ENCODE results near the gene NEK9.

Gene NEK9

DNA sequence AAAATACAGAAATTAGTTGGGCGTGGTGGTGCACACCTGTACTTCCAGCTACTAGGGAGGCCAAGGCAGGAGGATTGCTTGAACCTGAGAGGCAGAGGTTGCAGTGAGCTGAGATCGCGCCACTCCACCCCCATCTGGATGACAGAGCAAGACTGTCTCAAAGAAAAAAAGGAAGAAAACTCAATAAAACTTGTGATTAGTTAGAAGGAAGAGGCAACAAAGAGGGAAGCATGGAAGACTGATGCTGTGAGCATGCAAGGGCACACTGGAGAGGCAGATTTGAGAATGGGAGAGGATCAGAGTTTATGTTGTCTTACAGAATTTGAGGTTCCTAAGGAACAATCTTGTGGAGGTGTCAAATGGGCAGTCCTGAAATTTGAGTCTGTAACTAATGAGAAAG is 60.2 kb downstream of the NEK9 start:
- Histone ChIP-seq H3K27ac (ENCODE audit: low read depth, low read length) (no peak overlapping the region), H3K4me1 (ENCODE audit: insufficient read depth, low read length) (peaks cover 8% of the 10 kb centered on the region), H3K4me3 (ENCODE audit: low read length) (no peak overlapping the region), H3K9me3 (ENCODE audit: insufficient read depth, low read depth, low read length) (no peaks in the 10 kb centered on the region), H3K9ac (ENCODE audit: low read depth, low read length) (no peak overlapping the region), H3K36me3 (ENCODE audit: insufficient read depth, low read length) (no peaks in the 10 kb centered on the region), H3K27me3 (ENCODE audit: insufficient read depth, low read length) (no peaks in the 10 kb centered on the region)
- 90% methylated on average over 3 of the region's 3 CpGs for WGBS

DNA sequence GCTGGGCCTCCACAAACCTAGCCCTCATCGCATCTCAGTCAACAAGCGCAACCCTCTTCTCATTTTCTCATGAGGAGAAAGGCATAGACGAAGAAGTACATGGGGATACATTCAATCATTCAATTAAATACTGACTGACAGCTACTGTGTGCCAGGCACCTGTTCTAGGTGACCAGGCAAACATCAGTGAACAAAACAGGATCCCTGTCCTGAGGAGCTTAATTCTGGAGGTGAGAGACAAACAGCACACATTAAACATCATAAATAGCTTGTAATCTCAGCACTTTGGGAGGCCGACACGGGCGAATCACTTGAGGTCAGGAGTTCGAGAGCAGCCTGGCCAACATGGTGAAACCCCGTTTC is 62.7 kb downstream of the NEK9 start:
- no peak overlapping the region for H3K27ac ChIP-seq (ENCODE audit: low read depth, low read length)
- WGBS: 61% methylated on average over 8 of the region's 8 CpGs
- peak overlapping the region; percentile 79 for H3K4me3 ChIP-seq (ENCODE audit: low read length)
- peaks cover 7% of the 10 kb centered on the region; the same call in 1 of the 2 replicates for H3K9me3 ChIP-seq (ENCODE audit: insufficient read depth, low read depth, low read length)
- H3K9ac ChIP-seq (ENCODE audit: low read depth, low read length): peak overlapping the region; percentile 4; the same call in 1 of the 2 replicates
- H3K4me1 ChIP-seq (ENCODE audit: insufficient read depth, low read length): no peaks in the 10 kb centered on the region; the same call in 1 of the 2 replicates
- H3K36me3 ChIP-seq (ENCODE audit: insufficient read depth, low read length): peaks cover 21% of the 10 kb centered on the region; the same call in 1 of the 2 replicates
- no peaks in the 10 kb centered on the region for H3K27me3 ChIP-seq (ENCODE audit: insufficient read depth, low read length)

DNA sequence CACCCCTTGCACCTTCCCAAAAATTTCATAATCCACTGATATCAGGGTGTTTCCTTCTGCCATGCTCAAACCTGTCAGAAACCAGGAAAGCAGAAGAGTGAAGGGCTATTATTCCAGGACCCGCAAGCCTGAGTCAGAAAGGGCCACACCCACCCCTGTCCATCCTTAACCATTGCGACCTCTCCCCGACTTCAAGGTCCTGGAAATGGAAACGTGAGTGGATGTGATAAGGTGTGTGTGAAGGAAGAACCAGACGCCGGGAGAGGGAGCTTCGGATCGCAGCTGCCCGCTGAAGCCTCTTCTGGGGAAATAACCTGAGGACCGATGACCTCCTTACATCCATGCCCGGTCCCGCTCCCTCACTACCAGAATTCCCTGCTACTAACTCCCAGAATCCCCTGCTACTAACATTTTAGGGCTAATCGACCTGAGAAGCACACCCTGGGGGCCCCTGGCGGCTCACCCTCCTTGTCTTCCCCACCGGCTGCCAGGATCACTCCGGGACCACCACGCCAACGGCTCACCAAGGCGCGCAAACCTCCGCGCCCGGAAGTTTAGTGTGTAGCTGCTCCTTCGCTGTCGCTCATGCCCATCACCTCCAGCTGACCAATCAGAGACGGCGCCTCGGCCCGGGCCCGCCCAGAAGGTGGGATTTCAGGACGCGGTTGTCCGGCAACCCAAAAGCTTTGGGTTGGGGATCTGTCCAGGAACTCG is 63.2 kb downstream of the NEK9 start, which contains the start of gene ACYP1:
ACYP1 (minus strand) TSS at position 534 of the 714 bp plus-strand sequence; CDS start at position 63, 471 bp downstream.
- Histone ChIP-seq H3K9me3 (ENCODE audit: insufficient read depth, low read depth, low read length) (peaks cover 7% of the 10 kb centered on the region; the same call in 1 of the 2 replicates), H3K4me1 (ENCODE audit: insufficient read depth, low read length) (no peaks in the 10 kb centered on the region; the same call in 1 of the 2 replicates), H3K4me3 (ENCODE audit: low read length) (peak within 1 kb of the TSS; percentile 79), H3K9ac (ENCODE audit: low read depth, low read length) (peak within 1 kb of the TSS; percentile 67), H3K36me3 (ENCODE audit: insufficient read depth, low read length) (peaks cover 21% of the 10 kb centered on the region; the same call in 1 of the 2 replicates), H3K27me3 (ENCODE audit: insufficient read depth, low read length) (no peaks in the 10 kb centered on the region), H3K27ac (ENCODE audit: low read depth, low read length) (peak within 1 kb of the TSS; percentile 7; the same call in 1 of the 2 replicates)
- WGBS: under 1% methylated on average over 32 of the region's 34 CpGs

DNA sequence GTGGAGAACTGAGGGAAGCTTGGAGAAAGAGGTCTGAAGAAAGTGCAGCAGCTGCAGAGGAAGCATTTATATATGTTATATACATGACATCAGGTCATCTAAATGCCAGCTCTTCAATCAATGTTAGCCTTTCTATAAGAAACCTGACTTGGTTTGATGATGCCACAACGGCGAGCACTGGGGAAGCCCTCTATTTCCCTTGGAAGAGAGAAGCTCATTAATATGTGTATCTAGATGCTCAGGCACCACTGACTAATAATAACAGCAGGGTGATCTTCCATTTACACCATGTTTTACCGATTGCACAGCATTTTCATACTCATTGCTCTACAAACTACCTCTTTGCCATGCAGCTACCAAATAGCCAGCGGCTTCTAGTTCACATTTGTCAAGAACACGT is 63.8 kb downstream of the NEK9 start:
- 38% methylated on average over 5 of the region's 5 CpGs for WGBS
- no peaks in the 10 kb centered on the region for H3K27me3 ChIP-seq (ENCODE audit: insufficient read depth, low read length)
- H3K27ac ChIP-seq (ENCODE audit: low read depth, low read length): no peak overlapping the region
- peaks cover 7% of the 10 kb centered on the region; the same call in 1 of the 2 replicates for H3K9me3 ChIP-seq (ENCODE audit: insufficient read depth, low read depth, low read length)
- no peaks in the 10 kb centered on the region; the same call in 1 of the 2 replicates for H3K4me1 ChIP-seq (ENCODE audit: insufficient read depth, low read length)
- peak overlapping the region; percentile 79 for H3K4me3 ChIP-seq (ENCODE audit: low read length)
- peaks cover 21% of the 10 kb centered on the region; the same call in 1 of the 2 replicates for H3K36me3 ChIP-seq (ENCODE audit: insufficient read depth, low read length)
- H3K9ac ChIP-seq (ENCODE audit: low read depth, low read length): peak overlapping the region; percentile 67

DNA sequence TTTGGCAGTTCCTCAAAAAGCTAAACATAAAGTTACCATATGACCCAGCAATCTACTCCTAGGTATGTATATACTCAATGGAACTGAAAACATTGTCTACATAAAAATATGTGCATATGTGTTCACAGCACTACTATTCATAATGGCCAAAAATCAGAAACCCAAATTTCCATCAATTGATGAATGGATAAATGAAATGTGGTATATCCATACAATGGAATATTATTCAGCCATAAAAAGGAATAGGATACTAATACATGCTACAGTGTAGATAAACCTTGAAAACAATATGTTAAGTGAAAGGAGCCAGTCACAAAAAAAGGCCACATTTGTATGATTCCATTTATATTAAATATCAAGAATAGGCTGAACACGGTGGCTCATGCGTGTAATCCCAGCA is 66.4 kb downstream of the NEK9 start:
- peaks cover 21% of the 10 kb centered on the region; the same call in 1 of the 2 replicates for H3K36me3 ChIP-seq (ENCODE audit: insufficient read depth, low read length)
- no peaks in the 10 kb centered on the region for H3K27me3 ChIP-seq (ENCODE audit: insufficient read depth, low read length)
- no peak overlapping the region for H3K9ac ChIP-seq (ENCODE audit: low read depth, low read length)
- peaks cover 7% of the 10 kb centered on the region; the same call in 1 of the 2 replicates for H3K9me3 ChIP-seq (ENCODE audit: insufficient read depth, low read depth, low read length)
- no peaks in the 10 kb centered on the region; the same call in 1 of the 2 replicates for H3K4me1 ChIP-seq (ENCODE audit: insufficient read depth, low read length)
- WGBS: 100% methylated on average over 2 of the region's 2 CpGs
- H3K27ac ChIP-seq (ENCODE audit: low read depth, low read length): no peak overlapping the region
- no peak overlapping the region for H3K4me3 ChIP-seq (ENCODE audit: low read length)

DNA sequence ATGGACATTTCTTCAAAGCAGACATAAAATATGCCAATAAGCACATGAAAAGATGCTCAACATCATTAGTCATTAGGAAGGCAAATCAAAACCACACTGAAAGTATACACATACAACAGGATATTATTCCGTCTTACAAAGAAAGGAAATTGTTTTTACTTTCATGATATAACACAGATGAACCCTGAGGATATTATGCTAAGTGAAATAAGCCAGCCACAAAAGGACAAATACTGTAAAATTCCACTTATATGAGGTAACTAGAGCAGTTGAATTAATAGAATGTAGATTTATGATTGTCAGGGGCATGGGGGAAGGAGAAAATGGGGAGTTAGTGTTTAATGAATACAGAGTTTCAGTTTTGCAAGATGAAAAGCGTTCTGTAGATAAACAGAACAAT is 67.2 kb downstream of the NEK9 start:
- Histone ChIP-seq H3K4me1 (ENCODE audit: insufficient read depth, low read length) (no peaks in the 10 kb centered on the region; the same call in 1 of the 2 replicates), H3K27me3 (ENCODE audit: insufficient read depth, low read length) (no peaks in the 10 kb centered on the region), H3K4me3 (ENCODE audit: low read length) (no peak overlapping the region), H3K27ac (ENCODE audit: low read depth, low read length) (no peak overlapping the region), H3K9ac (ENCODE audit: low read depth, low read length) (no peak overlapping the region), H3K36me3 (ENCODE audit: insufficient read depth, low read length) (peaks cover 23% of the 10 kb centered on the region; the same call in 1 of the 2 replicates), H3K9me3 (ENCODE audit: insufficient read depth, low read depth, low read length) (peaks cover 7% of the 10 kb centered on the region; the same call in 1 of the 2 replicates)
- 95% methylated on average over 1 of the region's 2 CpGs for WGBS

DNA sequence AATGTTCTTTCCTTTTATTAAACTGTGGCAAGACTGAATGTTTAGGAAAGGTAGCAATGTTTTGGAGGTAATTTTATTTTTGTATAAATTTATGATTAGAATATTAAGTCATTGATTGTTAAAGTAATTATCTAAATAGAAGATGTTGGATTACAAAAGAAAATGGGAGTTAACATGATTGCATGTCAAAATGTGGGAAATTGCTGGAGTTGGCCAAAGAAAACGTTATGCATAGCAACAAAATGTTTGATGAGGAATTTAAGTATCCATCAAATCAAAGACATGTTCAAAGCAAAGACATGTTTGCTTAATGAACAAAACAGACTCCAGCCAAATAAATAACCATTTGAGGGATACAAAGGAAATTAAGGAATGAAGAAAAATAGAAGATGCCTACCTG is 72.4 kb downstream of the NEK9 start:
- WGBS: 75% methylated on average over 1 of the region's 1 CpG
- Histone ChIP-seq H3K27me3 (ENCODE audit: insufficient read depth, low read length) (no peaks in the 10 kb centered on the region), H3K9me3 (ENCODE audit: insufficient read depth, low read depth, low read length) (no peaks in the 10 kb centered on the region), H3K4me3 (ENCODE audit: low read length) (no peak overlapping the region), H3K36me3 (ENCODE audit: insufficient read depth, low read length) (peaks cover 5% of the 10 kb centered on the region; the same call in 1 of the 2 replicates), H3K27ac (ENCODE audit: low read depth, low read length) (no peak overlapping the region), H3K4me1 (ENCODE audit: insufficient read depth, low read length) (no peaks in the 10 kb centered on the region), H3K9ac (ENCODE audit: low read depth, low read length) (no peak overlapping the region)

DNA sequence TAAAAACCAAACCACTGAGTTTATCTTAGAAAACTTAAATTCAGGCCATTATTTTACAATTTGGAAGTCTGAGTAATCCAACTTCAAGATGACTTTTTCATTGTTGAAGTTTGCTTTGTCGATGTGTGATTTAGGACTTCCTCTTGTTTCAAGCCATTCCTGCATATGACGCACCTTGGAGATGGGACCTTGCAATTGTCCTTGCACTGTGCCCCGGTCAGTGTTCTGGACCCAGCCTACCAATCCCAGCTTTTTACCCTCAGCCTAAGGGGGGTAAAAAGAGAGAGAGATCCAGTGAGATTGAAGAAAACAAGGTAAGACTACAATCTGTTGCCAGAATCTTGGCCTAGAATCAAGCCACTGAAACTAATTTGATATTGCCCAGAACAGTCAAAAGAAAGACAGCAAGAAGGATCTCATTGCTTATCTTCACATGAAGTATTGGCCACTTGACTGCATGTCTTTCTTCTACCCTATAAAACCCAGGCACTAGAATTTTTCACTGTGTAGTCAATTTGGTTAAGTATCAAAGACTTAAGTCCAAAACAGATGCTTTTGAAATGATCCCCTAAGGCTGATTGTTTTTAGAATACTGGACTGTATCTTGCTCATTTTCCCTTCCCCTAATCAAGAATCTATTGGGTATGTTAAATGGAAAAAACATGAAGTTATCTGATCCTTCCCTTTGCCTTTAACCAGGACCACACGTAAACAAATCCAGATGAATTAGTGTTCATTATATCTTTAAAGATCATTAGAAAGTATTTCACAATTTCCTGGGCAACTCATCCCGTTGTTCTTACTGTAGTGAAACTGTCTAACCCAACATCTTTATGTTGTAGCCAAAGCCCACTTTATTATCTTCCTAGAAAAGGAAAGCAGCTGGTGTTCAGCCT is 73.2 kb downstream of the NEK9 start:
- Histone ChIP-seq H3K4me3 (ENCODE audit: low read length) (no peak overlapping the region), H3K36me3 (ENCODE audit: insufficient read depth, low read length) (0 out of 2 replicates have a peak, but pooled peaks cover 5% of the 10 kb centered on the region), H3K27me3 (ENCODE audit: insufficient read depth, low read length) (no peaks in the 10 kb centered on the region), H3K27ac (ENCODE audit: low read depth, low read length) (no peak overlapping the region), H3K4me1 (ENCODE audit: insufficient read depth, low read length) (no peaks in the 10 kb centered on the region), H3K9me3 (ENCODE audit: insufficient read depth, low read depth, low read length) (no peaks in the 10 kb centered on the region), H3K9ac (ENCODE audit: low read depth, low read length) (no peak overlapping the region)
- 96% methylated on average over 4 of the region's 5 CpGs for WGBS

DNA sequence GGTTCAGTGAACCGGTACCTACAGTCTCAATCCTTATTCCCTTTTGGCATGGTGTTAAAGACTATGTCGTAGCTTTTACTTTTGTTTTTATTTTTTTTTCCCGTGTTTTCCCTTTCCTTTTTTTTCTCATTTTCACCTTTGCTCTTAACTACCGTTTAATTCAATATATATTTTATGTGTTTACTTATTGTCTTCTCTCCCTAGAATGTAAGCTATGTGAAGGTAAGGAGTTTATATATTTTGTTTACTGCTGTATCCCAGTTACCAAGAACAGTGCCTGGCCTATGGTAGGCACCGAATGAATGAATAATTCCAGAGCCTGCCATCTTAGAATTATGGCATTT is 75.3 kb downstream of the NEK9 start:
- H3K36me3 ChIP-seq (ENCODE audit: insufficient read depth, low read length): 0 out of 2 replicates have a peak, but pooled peaks cover 7% of the 10 kb centered on the region
- 41% methylated on average over 3 of the region's 5 CpGs for WGBS
- H3K4me1 ChIP-seq (ENCODE audit: insufficient read depth, low read length): no peaks in the 10 kb centered on the region
- H3K9me3 ChIP-seq (ENCODE audit: insufficient read depth, low read depth, low read length): no peaks in the 10 kb centered on the region
- H3K4me3 ChIP-seq (ENCODE audit: low read length): peak overlapping the region; percentile 70
- no peak overlapping the region for H3K27ac ChIP-seq (ENCODE audit: low read depth, low read length)
- H3K9ac ChIP-seq (ENCODE audit: low read depth, low read length): no peak overlapping the region
- no peaks in the 10 kb centered on the region for H3K27me3 ChIP-seq (ENCODE audit: insufficient read depth, low read length)

DNA sequence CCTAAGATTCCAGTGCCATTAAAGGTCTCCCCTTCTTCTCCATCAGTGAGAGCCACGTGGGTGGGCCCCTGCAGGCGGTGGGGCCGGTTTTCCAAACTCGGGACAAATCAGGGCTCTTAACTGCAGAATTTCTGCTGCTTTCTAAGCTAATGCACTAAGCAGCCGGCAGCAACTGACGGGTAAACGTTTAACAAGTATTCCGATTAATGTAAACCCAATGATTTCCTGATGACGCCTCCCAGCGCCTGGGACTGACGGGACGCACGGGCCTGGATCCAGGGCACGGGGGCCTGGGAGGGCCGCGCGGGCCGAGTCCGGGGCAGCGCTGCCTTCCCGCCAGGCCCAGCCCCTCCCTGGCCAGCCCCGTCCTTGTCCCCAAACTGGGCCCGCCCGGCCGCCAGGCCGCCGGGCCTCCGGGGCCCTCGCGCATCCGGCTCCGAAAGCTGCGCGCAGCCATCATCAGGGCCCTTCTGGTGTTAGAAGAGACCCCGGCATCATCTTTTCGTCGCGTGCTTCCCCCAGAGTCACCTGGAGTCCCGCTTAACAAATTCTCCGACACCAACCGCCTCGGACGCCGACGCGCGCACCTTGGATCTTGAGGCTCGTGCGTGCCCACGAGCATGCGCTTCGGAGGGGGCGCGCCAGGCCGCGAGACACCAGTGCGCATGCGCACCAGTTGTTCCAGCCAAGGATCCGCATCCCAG is 75.8 kb downstream of the NEK9 start, which contains the start of gene MLH3:
MLH3 (minus strand) TSS at position 616 of the 704 bp plus-strand sequence. CDS start 1,812 bp downstream, outside the sequence.
- Histone ChIP-seq H3K4me1 (ENCODE audit: insufficient read depth, low read length) (no peaks in the 10 kb centered on the region), H3K4me3 (ENCODE audit: low read length) (peak within 1 kb of the TSS; percentile 70), H3K36me3 (ENCODE audit: insufficient read depth, low read length) (0 out of 2 replicates have a peak, but pooled peaks cover 7% of the 10 kb centered on the region), H3K9ac (ENCODE audit: low read depth, low read length) (peak within 1 kb of the TSS; percentile 90), H3K27ac (ENCODE audit: low read depth, low read length) (peak within 1 kb of the TSS; percentile 81), H3K9me3 (ENCODE audit: insufficient read depth, low read depth, low read length) (no peaks in the 10 kb centered on the region), H3K27me3 (ENCODE audit: insufficient read depth, low read length) (no peaks in the 10 kb centered on the region)
- 1% methylated on average over 59 of the region's 59 CpGs for WGBS

Measured in HUES64 (cell line).